Effector memory CD8-positive, alpha-beta T cell (primary cell): ENCODE measurements around the gene YEATS4.
"Not testable (repeated sequence)": the region's sequence is repeated elsewhere in the genome, so short reads cannot be mapped to it uniquely, and the experiment has no call there.

ENCODE experiments used
- ATAC-seq: fragments of 150-1000 bp; cut with Tn5 transposase; replicated peaks from 2 replicates; pipeline ENCODE4 v1.10.0; 2021; ENCODE audit warnings: mild to moderate bottlenecking, moderate library complexity
- DNase-seq, 3 experiments: peaks; one replicate each; pipeline ENCODE4 v3.0.0; 2021
- H3K27ac Mint-ChIP-seq, 2 donors: one replicate each; pipeline ENCODE4 v1.8.0; 2022; ENCODE audit warnings: mild to moderate bottlenecking in 2 of 2, mixed read lengths in 2 of 2, moderate library complexity in 2 of 2
- H3K27me3 Mint-ChIP-seq, 2 donors: one replicate each; pipeline ENCODE4 v1.8.0; 2022; ENCODE audit warnings: mixed read lengths in 2 of 2
- H3K36me3 Mint-ChIP-seq: one replicate; pipeline ENCODE4 v1.8.0; 2022; ENCODE audit warnings: mild to moderate bottlenecking, moderate library complexity, mixed read lengths; ENCODE audit not compliant: insufficient read depth
- H3K4me1 Mint-ChIP-seq, 2 donors: one replicate each; pipeline ENCODE4 v1.8.0; 2022; ENCODE audit warnings: low read depth in 2 of 2, mixed read lengths in 2 of 2
- H3K4me3 Mint-ChIP-seq, 2 donors: one replicate each; pipeline ENCODE4 v1.8.0; 2022; ENCODE audit warnings: mild to moderate bottlenecking in 2 of 2, mixed read lengths in 2 of 2, moderate library complexity in 2 of 2
- H3K9me3 Mint-ChIP-seq, 2 donors: one replicate each; pipeline ENCODE4 v1.8.0; 2022; ENCODE audit warnings: mixed read lengths in 2 of 2
- total RNA-seq, 9 experiments: gene quantifications; one replicate each; lab custom pipeline; 2026; lab: John Stamatoyannopoulos, UW

Gene YEATS4
- 7.9 to 33.1 (median 24.2) reads per million in 9 experiments for total RNA-seq

DNA sequence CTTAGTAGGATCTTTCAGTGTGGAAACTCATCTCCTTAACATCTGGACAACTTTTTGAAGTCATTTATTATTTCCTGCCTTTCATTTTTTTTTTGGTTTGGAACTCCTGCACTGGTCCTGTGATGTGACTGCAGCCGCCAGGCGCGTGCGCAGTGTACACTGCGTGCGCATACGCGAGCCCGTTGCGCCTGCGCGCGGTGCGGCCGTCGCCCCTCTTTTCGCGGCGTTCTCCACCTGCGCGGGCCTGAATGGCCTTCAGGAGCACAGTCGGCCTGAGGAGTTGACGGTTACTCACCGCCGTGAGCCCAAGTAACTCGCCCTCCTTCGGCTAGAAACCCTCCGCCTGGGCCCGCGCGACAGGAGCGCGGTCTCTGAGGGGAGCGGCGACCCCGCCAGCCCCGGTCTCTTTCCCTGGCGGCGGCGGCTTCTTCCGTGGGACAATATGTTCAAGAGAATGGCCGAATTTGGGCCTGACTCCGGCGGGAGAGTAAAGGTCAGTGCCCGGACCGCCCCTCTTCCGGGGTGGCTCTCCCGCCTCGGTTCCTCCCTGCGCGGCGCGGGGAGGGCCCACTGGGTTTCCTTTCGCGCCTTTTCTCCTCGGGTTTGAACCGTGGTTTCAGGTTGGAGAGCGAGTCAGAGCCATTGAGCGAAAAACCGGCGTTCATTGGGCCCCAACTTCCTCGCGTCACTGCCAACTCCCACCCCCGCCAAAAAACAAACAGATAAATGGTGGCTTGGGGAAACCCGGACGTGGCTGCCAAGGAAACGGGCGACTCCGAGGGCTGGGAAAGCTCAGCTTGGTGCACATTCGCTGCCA is at the start of gene YEATS4:
TSS of gene YEATS4 (plus strand) at position 213 of the 817 bp plus-strand sequence. CDS start at position 443, 230 bp downstream.
- Mint-ChIP-seq H3K9me3 (no peaks in the 10 kb centered on the region), H3K4me1 (peaks cover 12 to 15% of the 10 kb centered on the region in 2 donors), H3K4me3 (peak within 1 kb of the TSS; percentile 86 to 90), H3K36me3 (peaks cover 20% of the 10 kb centered on the region), H3K27me3 (peaks cover 4 to 6% of the 10 kb centered on the region in 2 donors), H3K27ac (peak within 1 kb of the TSS; percentile 90 to 95)
- DNase-seq, result peak; percentile 77 to 79 (median 78)
- peak; percentile 78 for ATAC-seq

- H3K4me3 Mint-ChIP-seq, result no peak overlapping the region
- DNase-seq (no peak), ATAC-seq (no peak)
- no peaks in the 10 kb centered on the region for H3K27me3 Mint-ChIP-seq
- no peaks in the 10 kb centered on the region for H3K9me3 Mint-ChIP-seq
- no peak overlapping the region for H3K27ac Mint-ChIP-seq
- no peaks in the 10 kb centered on the region for H3K36me3 Mint-ChIP-seq
- H3K4me1 Mint-ChIP-seq, result no peaks in the 10 kb centered on the region
These were observed 46.3 kb upstream of the YEATS4 start for GRCh38 chr12:69313209-69313608.

DNA sequence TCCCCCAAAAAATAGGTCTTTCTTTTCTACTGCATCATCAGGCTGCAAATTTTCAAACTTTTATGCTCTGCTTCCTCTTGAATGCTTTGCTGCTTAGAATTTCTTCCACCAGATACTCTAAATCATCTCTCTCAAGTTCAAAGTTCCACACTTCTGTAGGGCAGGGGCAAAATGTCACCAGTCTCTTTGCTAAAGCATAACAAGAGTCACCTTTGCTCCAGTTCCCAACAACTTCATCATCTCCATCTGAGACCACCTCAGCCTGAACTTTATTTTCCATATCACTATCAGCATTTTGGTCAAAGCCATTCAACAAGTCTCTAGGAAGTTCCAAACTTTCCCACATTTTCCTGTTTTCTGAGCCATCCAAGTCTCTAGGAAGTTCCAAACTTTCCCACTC is 42.8 kb upstream of the YEATS4 start:
- not testable (repeated sequence) for ATAC-seq, H3K36me3 Mint-ChIP-seq, H3K27ac Mint-ChIP-seq, H3K4me3 Mint-ChIP-seq, DNase-seq, H3K9me3 Mint-ChIP-seq, H3K4me1 Mint-ChIP-seq
- peaks cover 15 to 22% of the 10 kb centered on the region in 2 donors for H3K27me3 Mint-ChIP-seq

DNA sequence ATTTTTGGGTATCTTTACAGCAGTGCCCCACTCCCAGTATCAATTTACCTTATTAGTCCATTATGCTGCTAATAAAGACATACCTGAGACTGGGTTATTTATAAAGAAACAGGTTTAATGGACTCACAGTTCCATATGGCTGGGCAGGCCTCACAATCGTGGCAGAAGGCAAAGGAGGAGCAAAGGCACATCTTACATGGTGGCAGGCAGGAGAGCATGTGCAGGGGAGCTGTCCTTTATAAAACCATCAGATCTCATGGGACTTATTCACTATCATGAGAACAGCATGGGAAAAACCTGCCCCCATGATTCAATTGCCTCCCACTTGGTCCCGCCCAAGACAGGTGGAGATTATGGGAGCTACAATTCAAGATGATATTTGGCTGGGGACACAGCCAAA is 42.3 kb upstream of the YEATS4 start:
- not testable (repeated sequence) for H3K9me3 Mint-ChIP-seq

DNA sequence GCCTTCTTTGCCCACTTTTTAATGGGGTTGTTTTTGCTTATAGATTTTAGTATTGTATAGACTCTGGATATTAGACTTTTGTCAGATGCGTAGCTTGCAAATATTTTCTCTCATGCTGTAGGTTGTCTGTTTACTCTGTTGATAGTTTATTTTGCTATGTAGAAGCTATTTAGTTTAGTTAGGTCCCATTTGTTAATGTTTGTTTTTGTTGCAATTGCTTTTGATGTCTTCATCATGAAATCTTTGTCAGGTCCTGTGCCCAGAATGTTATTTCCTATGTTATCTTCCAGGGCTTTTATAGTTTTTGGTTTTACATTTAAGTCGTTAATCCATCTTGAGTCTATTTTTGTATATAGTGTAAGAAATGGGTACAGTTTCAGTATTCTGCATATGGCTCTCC is 41.3 kb upstream of the YEATS4 start:
- Mint-ChIP-seq H3K9me3 (no peaks in the 10 kb centered on the region), H3K27me3 (peaks cover 18 to 31% of the 10 kb centered on the region in 2 donors), H3K4me3 (no peak overlapping the region), H3K4me1 (no peaks in the 10 kb centered on the region), H3K27ac (no peak overlapping the region), H3K36me3 (peaks cover 2% of the 10 kb centered on the region)
- DNase-seq (no peak), ATAC-seq (no peak)

More for the DNA sequence above, 42.3 kb upstream of the YEATS4 start:
- not testable (repeated sequence) for H3K4me1 Mint-ChIP-seq, ATAC-seq, H3K27ac Mint-ChIP-seq, H3K4me3 Mint-ChIP-seq, H3K36me3 Mint-ChIP-seq, DNase-seq
- H3K27me3 Mint-ChIP-seq, result peaks cover 15 to 22% of the 10 kb centered on the region in 2 donors

DNA sequence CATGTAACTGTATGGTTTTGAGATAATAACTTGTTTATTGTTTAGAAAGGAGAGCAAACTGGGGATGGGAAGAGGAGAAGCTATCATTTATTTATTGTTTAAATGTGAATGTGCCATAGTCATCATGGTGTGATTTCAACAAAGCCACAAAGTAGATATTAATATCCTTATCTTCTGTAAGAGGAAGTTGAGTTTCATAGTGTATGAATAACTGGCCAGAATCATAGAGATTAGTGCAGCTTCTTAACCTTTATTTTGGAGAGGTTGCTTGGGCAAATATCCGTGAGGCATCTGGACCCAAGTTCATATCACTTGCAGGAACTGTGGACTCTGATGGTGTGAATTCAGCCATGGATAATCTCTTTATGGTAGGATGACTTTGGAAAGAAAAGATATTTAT is 38.2 kb upstream of the YEATS4 start:
- Mint-ChIP-seq H3K4me1 (no peaks in the 10 kb centered on the region), H3K9me3 (no peaks in the 10 kb centered on the region), H3K27ac (no peak overlapping the region), H3K36me3 (peaks cover 2% of the 10 kb centered on the region), H3K4me3 (no peak overlapping the region), H3K27me3 (peaks cover 27 to 38% of the 10 kb centered on the region in 2 donors)
- DNase-seq (no peak), ATAC-seq (no peak)

GRCh38 chr12:69324797-69325466 is 34.6 kb upstream of the YEATS4 start:
- no peaks in the 10 kb centered on the region for H3K9me3 Mint-ChIP-seq
- peaks cover 2% of the 10 kb centered on the region for H3K36me3 Mint-ChIP-seq
- peaks cover 27 to 31% of the 10 kb centered on the region in 2 donors for H3K27me3 Mint-ChIP-seq
- ATAC-seq (no peak), DNase-seq (no peak)
- no peak overlapping the region for H3K27ac Mint-ChIP-seq
- peaks cover 5 to 6% of the 10 kb centered on the region in 2 donors for H3K4me1 Mint-ChIP-seq
- no peak overlapping the region for H3K4me3 Mint-ChIP-seq

GRCh38 chr12:69328426-69328825 is 31.1 kb upstream of the YEATS4 start:
- Mint-ChIP-seq H3K4me3 (no peak overlapping the region), H3K4me1 (peaks cover 13 to 16% of the 10 kb centered on the region in 2 donors), H3K36me3 (no peaks in the 10 kb centered on the region), H3K27me3 (peaks cover 5 to 12% of the 10 kb centered on the region in 2 donors), H3K9me3 (no peaks in the 10 kb centered on the region), H3K27ac (peak overlapping the region in 1 of 2 donors; percentile 62)
- ATAC-seq, result no peak
- no peak for DNase-seq

- Mint-ChIP-seq H3K27me3 (peaks cover 0 to 5% of the 10 kb centered on the region in 2 donors), H3K9me3 (no peaks in the 10 kb centered on the region), H3K4me3 (peak overlapping the region; percentile 84 to 92), H3K36me3 (no peaks in the 10 kb centered on the region), H3K4me1 (peaks cover 13 to 16% of the 10 kb centered on the region in 2 donors), H3K27ac (peak overlapping the region; percentile 84 to 93)
- peak; percentile 45 for ATAC-seq
- peak in 1 of 3 experiments; percentile 22 for DNase-seq
These were observed 29.7 kb upstream of the YEATS4 start for GRCh38 chr12:69329669-69330428.

DNA sequence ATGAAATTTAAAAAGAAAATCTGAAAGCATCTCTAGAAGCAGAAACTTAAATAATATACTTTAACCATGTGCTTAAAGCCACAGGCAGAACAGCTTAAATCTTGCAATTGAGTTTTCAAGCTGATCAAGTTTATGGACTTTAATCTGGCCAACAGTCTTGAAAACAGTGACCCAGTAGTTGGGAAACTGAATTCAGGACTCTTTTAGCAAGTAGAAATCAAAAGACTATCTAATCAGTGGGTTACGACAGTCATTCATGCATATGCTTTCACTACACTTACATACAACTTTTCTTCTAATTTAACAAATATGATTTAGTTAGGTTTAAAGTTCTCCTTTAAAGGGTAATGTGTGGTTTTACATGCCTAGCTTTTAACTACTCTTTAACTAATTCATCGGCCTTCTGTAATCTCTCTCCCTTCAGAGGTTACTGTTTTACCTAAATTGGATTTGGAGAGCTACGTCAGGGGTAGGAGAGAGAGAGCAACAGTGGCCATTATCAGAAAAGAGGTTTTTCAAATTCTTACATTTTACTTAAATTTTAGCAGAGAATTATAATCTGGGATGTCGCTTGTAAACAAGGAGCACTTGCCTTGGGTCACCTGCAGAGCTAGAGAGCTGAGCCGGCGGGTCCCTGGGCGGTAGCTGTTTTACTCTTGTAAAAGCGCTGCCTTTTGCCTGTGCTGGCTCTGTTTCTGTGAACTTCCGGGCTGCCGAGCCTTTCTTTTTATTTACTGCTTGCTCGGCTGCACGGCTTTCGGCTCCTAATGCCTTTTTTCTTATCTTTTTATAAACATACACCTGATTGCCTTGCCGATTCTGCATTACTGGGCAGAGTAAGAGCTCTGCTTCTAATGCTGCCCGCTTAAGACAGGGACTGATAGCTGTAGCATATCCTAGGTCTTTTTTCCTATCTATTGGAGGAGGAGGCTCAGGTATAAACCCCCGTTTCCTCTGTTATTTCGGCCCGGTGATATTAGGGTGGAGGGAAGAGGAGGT is 28.8 kb upstream of the YEATS4 start:
- Mint-ChIP-seq H3K27me3 (peaks cover 0 to 5% of the 10 kb centered on the region in 2 donors), H3K36me3 (no peaks in the 10 kb centered on the region), H3K4me1 (peaks cover 13 to 16% of the 10 kb centered on the region in 2 donors), H3K9me3 (no peaks in the 10 kb centered on the region), H3K27ac (peak overlapping the region; percentile 84 to 93), H3K4me3 (peak overlapping the region; percentile 84 to 92)
- ATAC-seq, result peak; percentile 80
- peak; percentile 40 to 61 (median 43) for DNase-seq

DNA sequence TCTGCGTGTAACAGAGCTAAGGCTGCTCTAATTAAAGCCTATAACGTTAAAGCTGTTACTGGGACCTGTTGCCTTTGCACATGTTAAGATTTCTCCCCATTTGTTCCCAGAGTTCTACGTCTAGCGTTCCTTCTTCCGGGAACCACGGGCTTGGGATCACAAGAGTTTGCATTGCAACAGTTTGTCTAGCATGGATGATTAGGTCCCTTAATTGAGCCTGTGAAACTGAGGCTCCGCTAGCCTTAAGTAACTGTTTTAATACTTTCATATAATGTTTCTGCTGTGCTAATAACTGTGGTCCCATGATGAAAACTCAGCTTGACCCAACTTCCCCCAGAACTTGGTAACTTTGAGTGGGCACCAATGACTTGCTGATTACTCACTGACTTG is 28.0 kb upstream of the YEATS4 start:
- DNase-seq (no peak), ATAC-seq (no peak)
- Mint-ChIP-seq H3K27me3 (peaks cover 0 to 3% of the 10 kb centered on the region in 2 donors), H3K4me3 (peak overlapping the region; percentile 84 to 92), H3K9me3 (no peaks in the 10 kb centered on the region), H3K27ac (peak overlapping the region; percentile 84 to 93), H3K36me3 (no peaks in the 10 kb centered on the region), H3K4me1 (peaks cover 13 to 16% of the 10 kb centered on the region in 2 donors)

DNA sequence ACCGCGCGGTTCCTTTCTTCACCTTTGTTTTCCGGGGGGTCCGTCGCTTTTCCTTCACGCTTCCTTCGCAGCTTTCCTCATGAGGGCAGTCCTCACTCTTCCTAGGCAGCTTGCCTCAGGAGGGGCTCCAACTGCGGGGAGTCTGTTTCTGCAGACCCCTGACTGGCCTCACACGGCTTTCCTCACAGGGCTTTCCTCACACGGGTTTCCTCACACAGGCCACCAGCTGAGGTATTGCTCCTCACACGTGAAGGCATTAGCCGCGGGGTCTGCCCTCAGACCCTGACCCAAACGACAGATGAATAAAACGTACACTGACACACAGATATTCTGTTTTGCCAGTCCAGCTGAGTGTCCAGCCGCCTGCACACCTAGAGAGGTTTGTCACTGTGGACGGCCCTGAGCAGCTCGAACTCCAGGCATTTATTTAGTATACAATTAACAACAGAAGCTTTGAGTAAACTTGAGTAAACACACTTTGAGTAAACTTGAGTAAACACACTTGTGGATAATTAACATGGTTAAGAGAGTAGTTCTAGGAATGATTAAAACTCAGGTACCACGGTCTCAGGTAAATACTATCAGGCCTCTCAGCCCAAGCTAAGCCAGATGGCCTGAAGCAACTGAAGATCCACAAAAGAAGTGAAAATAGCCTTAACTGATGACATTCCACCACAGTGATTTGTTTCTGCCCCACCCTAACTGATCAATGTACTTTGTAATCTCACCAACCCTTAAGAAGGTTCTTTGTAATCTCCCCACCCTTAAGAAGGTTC is 27.4 kb upstream of the YEATS4 start:
- Mint-ChIP-seq H3K36me3 (no peaks in the 10 kb centered on the region), H3K27ac (peak overlapping the region in 1 of 2 donors; percentile 93), H3K4me1 (peaks cover 13 to 16% of the 10 kb centered on the region in 2 donors), H3K27me3 (no peaks in the 10 kb centered on the region), H3K9me3 (no peaks in the 10 kb centered on the region), H3K4me3 (peak overlapping the region; percentile 84 to 92)
- ATAC-seq, result no peak
- DNase-seq, result no peak
